Lung (tissue), 12 donors: ENCODE measurements around the gene ADAMTS2. TPM values are rescaled to one million over a fixed set of nuclear protein-coding genes. Genes with fewer than 3 reads are reported as not detected.

ENCODE experiments used
- ATAC-seq: fragments of 200-7000 bp; cut with Tn5 transposase; one replicate; pipeline ENCODE4 v1.9.1; 2020; ENCODE audit warnings: moderate number of reproducible peaks; ENCODE audit not compliant: insufficient read depth, low FRiP score
- DNase-seq, 3 donors: peaks; one replicate each; pipeline ENCODE4 v3.0.0-alpha.2; 2013 to 2017
- H3K27ac ChIP-seq, 2 donors: one replicate each; pipeline ENCODE4 v1.5.1; 2013; ENCODE audit warnings: mild to moderate bottlenecking in 2 of 2, moderate library complexity in 2 of 2, control low read depth in 1 of 2, inconsistent platforms in 1 of 2, low read depth in 1 of 2, low read length in 1 of 2
- H3K27me3 ChIP-seq, 3 donors: one replicate each; pipeline ENCODE4 v1.5.1; 2013; ENCODE audit warnings: low read length in 2 of 3; ENCODE audit not compliant: control insufficient read depth in 3 of 3, insufficient read depth in 3 of 3
- H3K36me3 ChIP-seq, 4 donors: one replicate each; pipeline ENCODE4 v1.5.1; 2013; ENCODE audit warnings: low read length in 4 of 4, mild to moderate bottlenecking in 1 of 4, moderate library complexity in 1 of 4; ENCODE audit not compliant: control insufficient read depth in 4 of 4, insufficient read depth in 4 of 4
- H3K4me1 ChIP-seq, 5 donors: one replicate each; pipeline ENCODE4 v1.5.1; 2013; ENCODE audit warnings: low read length in 5 of 5, mild to moderate bottlenecking in 2 of 5, moderate library complexity in 1 of 5; ENCODE audit not compliant: control insufficient read depth in 5 of 5, insufficient read depth in 5 of 5
- H3K4me3 ChIP-seq: one replicate; pipeline ENCODE4 v1.5.1; 2013; ENCODE audit warnings: mild to moderate bottlenecking, control low read depth, moderate library complexity
- H3K9ac ChIP-seq, 2 donors: one replicate each; pipeline ENCODE4 v1.5.1; 2013; ENCODE audit warnings: low read length in 2 of 2, control low read depth in 1 of 2; ENCODE audit not compliant: insufficient read depth in 1 of 2
- H3K9me3 ChIP-seq, 4 donors: one replicate each; pipeline ENCODE4 v1.5.1; 2013; ENCODE audit warnings: low read length in 3 of 4, mild to moderate bottlenecking in 1 of 4, moderate library complexity in 1 of 4; ENCODE audit not compliant: control insufficient read depth in 4 of 4, insufficient read depth in 3 of 4
- WGBS, 2 donors: extraction: QIAGEN DNeasy Blood & Tissue Kit; methylation state at CpG; one replicate each; pipeline ENCODE4 v1.1.7; 2013; 5-methylcytosine and 5-hydroxymethylcytosine counted together
- polyA plus RNA-seq, 2 donors: library from polyadenylated mRNA; stranded (reverse); fragments of 200-250 nt; gene quantifications; one replicate each; pipeline ENCODE4 v1.2.1, GENCODE V29; 2013
- total RNA-seq, 2 donors: library from RNA; depleted of rRNA in 1 of 2; stranded (reverse); fragments of >200 nt in 1 of 2; gene quantifications; one replicate each; pipeline ENCODE4 v1.2.1, GENCODE V29; 2014 to 2021
- TF ChIP-seq, protein P1 (sequence below): IDR thresholded peaks from 2 replicates; pipeline ENCODE4 v1.5.1; 2012; ENCODE audit warnings: mild to moderate bottlenecking; ENCODE audit errors: control extremely low read depth, extremely low read depth
- donor health status: control.
- donor health status: control.
- donor health status: Bipolar disorder and iron deficiency.
- donor health status: healthy.
- donor health status: DM: yes; HTN: yes; CAD: no.

ADAMTS2 gene
- total and polyA plus RNA-seq, 4 donors = 9.3 to 45.5 (median 28.7) TPM

DNA sequence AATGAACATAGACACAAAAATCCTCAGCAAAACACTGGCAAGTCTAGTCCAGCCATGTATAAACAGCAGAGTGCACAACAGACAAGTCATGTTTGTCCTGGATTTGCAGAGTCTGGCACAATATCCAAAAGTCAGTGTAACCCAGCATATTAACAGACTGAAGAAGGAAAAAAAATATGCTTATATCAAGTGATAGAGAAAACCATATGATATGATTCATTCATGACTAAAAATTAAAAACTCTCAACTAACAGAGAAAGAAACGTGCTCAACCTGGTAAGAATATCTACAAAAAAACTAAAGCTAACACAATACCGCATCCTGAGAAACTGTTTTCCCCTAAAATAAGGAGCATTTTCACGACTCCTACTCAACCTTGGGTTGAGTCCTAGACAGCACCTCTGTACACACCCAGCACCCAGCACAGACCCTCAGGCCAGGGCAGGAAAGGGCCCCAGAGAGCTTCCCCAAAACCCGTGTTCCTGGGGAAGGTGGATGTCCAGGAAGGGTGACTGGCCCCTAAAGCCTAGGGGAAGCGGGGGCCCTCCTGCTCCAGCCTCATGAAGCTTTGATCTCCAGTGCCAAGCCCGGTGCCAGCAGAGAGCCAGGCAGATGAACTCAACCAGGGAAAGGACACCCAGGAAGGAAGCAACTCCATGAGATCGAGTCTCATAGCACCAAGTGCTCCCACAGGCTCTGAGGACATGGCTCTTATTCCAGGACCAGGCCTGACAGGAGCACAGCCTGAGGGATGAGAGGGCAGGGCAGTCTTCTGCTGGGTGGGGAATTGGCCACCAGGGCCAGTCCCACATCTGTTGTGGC, 38.9 kb downstream of the ADAMTS2 start:
- ATAC-seq = no peak
- H3K4me3 ChIP-seq = no peak overlapping the region
- no peaks in the 10 kb centered on the region for H3K36me3 ChIP-seq
- no peak overlapping the region for H3K9ac ChIP-seq
- peak in 1 of 3 donors; percentile 6 for DNase-seq
- peaks cover 0 to 20% (median 7%) of the 10 kb centered on the region in 5 donors for H3K4me1 ChIP-seq
- TF ChIP-seq, protein P1, sequence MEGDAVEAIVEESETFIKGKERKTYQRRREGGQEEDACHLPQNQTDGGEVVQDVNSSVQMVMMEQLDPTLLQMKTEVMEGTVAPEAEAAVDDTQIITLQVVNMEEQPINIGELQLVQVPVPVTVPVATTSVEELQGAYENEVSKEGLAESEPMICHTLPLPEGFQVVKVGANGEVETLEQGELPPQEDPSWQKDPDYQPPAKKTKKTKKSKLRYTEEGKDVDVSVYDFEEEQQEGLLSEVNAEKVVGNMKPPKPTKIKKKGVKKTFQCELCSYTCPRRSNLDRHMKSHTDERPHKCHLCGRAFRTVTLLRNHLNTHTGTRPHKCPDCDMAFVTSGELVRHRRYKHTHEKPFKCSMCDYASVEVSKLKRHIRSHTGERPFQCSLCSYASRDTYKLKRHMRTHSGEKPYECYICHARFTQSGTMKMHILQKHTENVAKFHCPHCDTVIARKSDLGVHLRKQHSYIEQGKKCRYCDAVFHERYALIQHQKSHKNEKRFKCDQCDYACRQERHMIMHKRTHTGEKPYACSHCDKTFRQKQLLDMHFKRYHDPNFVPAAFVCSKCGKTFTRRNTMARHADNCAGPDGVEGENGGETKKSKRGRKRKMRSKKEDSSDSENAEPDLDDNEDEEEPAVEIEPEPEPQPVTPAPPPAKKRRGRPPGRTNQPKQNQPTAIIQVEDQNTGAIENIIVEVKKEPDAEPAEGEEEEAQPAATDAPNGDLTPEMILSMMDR = no peak
- peak overlapping the region in 1 of 2 donors; percentile 18 for H3K27ac ChIP-seq
- H3K9me3 ChIP-seq = peaks cover 0 to 8% (median 2%) of the 10 kb centered on the region in 4 donors
- WGBS, 2 donors = 80 to 84% methylated on average over 7 of the region's 7 CpGs
- H3K27me3 ChIP-seq = no peaks in the 10 kb centered on the region

- Histone ChIP-seq H3K27ac (no peak overlapping the region), H3K9ac (no peak overlapping the region), H3K36me3 (no peaks in the 10 kb centered on the region), H3K4me3 (no peak overlapping the region), H3K27me3 (no peaks in the 10 kb centered on the region), H3K4me1 (peaks cover 0 to 35% (median 8%) of the 10 kb centered on the region in 5 donors), H3K9me3 (peaks cover 0 to 8% (median 2%) of the 10 kb centered on the region in 4 donors)
- DNase-seq (no peak), ATAC-seq (no peak)
- TF ChIP-seq, protein P1 = no peak
- 70 to 85% methylated on average over 1 of the region's 1 CpG for WGBS, 2 donors
Measured at GRCh38 chr5:179304871-179305270, 40.4 kb downstream of the ADAMTS2 start.

DNA sequence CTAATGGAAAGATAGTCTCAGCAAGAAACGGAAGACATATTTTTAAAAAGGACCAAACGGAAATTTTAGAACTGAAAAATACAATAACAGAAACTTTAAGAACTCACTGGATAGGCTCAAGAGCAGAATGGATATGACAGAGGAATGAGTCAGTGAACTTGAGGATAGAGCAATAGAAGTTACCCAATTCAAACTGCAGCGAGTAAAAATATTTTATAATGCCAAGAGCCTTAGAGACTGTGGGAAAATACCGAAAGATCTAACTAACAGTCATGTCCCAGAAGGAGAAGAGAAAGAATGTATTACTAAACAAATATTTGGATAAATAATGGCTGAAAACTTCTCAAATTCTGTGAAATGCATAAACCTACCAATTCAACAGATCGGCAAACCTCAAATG, 40.8 kb downstream of the ADAMTS2 start:
- Histone ChIP-seq H3K27ac (no peak overlapping the region), H3K9ac (no peak overlapping the region), H3K4me3 (no peak overlapping the region), H3K27me3 (no peaks in the 10 kb centered on the region), H3K36me3 (no peaks in the 10 kb centered on the region), H3K4me1 (peaks cover 0 to 35% (median 8%) of the 10 kb centered on the region in 5 donors), H3K9me3 (peaks cover 0 to 8% (median 2%) of the 10 kb centered on the region in 4 donors)
- ATAC-seq = peak; percentile 50
- 81 to 91% methylated on average over 5 of the region's 5 CpGs for WGBS, 2 donors
- TF ChIP-seq, protein P1 = no peak
- DNase-seq = peak in 1 of 3 donors; percentile 41
